Neural progenitor cell (in vitro differentiated cells): ENCODE measurements around the gene PFDN1. TPM values are rescaled to one million over a fixed set of nuclear protein-coding genes. Genes with fewer than 3 reads are reported as not detected.

Source experiments
- DNase-seq: peaks from one replicate; pipeline ENCODE4 v3.0.0-alpha.2; 2016; ENCODE audit warnings: low spot score
- H2AFZ ChIP-seq: fragments of 200-600 bp; sonication (generic); replicated peaks from 2 replicates; pipeline ENCODE4 v1.6.1; 2016; ENCODE audit warnings: antibody characterized with exemption
- H3F3A ChIP-seq: fragments of 200-600 bp; sonication (generic); 2 replicates; pipeline ENCODE4 v1.6.1; 2016; ENCODE audit warnings: antibody characterized with exemption, low read depth
- H3K27ac ChIP-seq: fragments of 200-600 bp; sonication (generic); 2 replicates; pipeline ENCODE4 v1.5.1; 2016; ENCODE audit warnings: mild to moderate bottlenecking
- H3K27me3 ChIP-seq: fragments of 200-600 bp; sonication (generic); 2 replicates; pipeline ENCODE4 v1.6.1; 2016; ENCODE audit warnings: mild to moderate bottlenecking, moderate library complexity
- H3K36me3 ChIP-seq: fragments of 200-600 bp; sonication (generic); 2 replicates; pipeline ENCODE4 v1.5.1; 2016
- H3K4me1 ChIP-seq: fragments of 200-600 bp; sonication (generic); 2 replicates; pipeline ENCODE4 v1.6.1; 2016; ENCODE audit warnings: mixed run types
- H3K4me2 ChIP-seq: fragments of 200-600 bp; sonication (generic); 2 replicates; pipeline ENCODE4 v1.6.1; 2016
- H3K4me3 ChIP-seq: fragments of 200-600 bp; sonication (generic); 2 replicates; pipeline ENCODE4 v1.5.1; 2016
- H3K79me2 ChIP-seq: fragments of 200-600 bp; sonication (generic); 2 replicates; pipeline ENCODE4 v1.6.1; 2016; ENCODE audit warnings: low read depth
- H3K9ac ChIP-seq: fragments of 200-600 bp; sonication (generic); 2 replicates; pipeline ENCODE4 v1.6.1; 2016
- H3K9me3 ChIP-seq: fragments of 200-600 bp; sonication (generic); 2 replicates; pipeline ENCODE4 v1.5.1; 2016; ENCODE audit warnings: low read depth
- H4K20me1 ChIP-seq: fragments of 200-600 bp; sonication (generic); 2 replicates; pipeline ENCODE4 v1.6.1; 2016; ENCODE audit warnings: low read depth
- H3K27ac Mint-ChIP-seq: 3 replicates; pipeline ENCODE4 v1.8.0; 2021; ENCODE audit warnings: mixed read lengths
- H3K27me3 Mint-ChIP-seq: 2 replicates; pipeline ENCODE4 v1.8.0; 2022; ENCODE audit warnings: low read depth, mild to moderate bottlenecking, inconsistent platforms, moderate library complexity, mixed read lengths; ENCODE audit not compliant: insufficient read depth
- H3K36me3 Mint-ChIP-seq: 3 replicates; pipeline ENCODE4 v1.8.0; 2021; ENCODE audit warnings: mixed read lengths
- H3K4me1 Mint-ChIP-seq: 3 replicates; pipeline ENCODE4 v1.8.0; 2021; ENCODE audit warnings: mixed read lengths
- H3K4me3 Mint-ChIP-seq: 3 replicates; pipeline ENCODE4 v1.8.0; 2021; ENCODE audit warnings: mild to moderate bottlenecking, moderate library complexity, mixed read lengths
- H3K9me3 Mint-ChIP-seq: 3 replicates; pipeline ENCODE4 v1.8.0; 2020; ENCODE audit warnings: mixed read lengths
- EZH2 ChIP-seq: fragments of 200-600 bp; sonication (generic); IDR thresholded peaks from 2 replicates; pipeline ENCODE4 v1.6.1; 2017; ENCODE audit warnings: antibody characterized with exemption, mild to moderate bottlenecking, moderate library complexity
- EZH2phosphoT487 ChIP-seq: fragments of 200-600 bp; sonication (generic); IDR thresholded peaks from 2 replicates; pipeline ENCODE4 v1.6.1; 2017; ENCODE audit warnings: antibody characterized with exemption
- total RNA-seq: library from RNA; depleted of rRNA; stranded (reverse); fragments of >200 nt; gene quantifications from 2 replicates; pipeline ENCODE4 v1.2.3, GENCODE V29; 2015; ENCODE audit warnings: low replicate concordance
- TF ChIP-seq, protein P1 (sequence below): fragments of 200-600 bp; sonication (generic); IDR thresholded peaks from 2 replicates; pipeline ENCODE4 v1.5.1; 2017; ENCODE audit warnings: antibody characterized with exemption, mild to moderate bottlenecking

Gene PFDN1
- total RNA-seq, 1 donor from 2014 or later = 79.8 TPM

- H3K4me1 Mint-ChIP-seq = peaks cover 26% of the 10 kb centered on the region
- H3K36me3 Mint-ChIP-seq = peaks cover 2% of the 10 kb centered on the region
- H3K4me3 Mint-ChIP-seq = no peak overlapping the region
- peaks cover 17% of the 10 kb centered on the region for H3F3A ChIP-seq
- no peak overlapping the region for H3K27ac ChIP-seq
- no peak overlapping the region for H2AFZ ChIP-seq
- H3K4me2 ChIP-seq = peak overlapping the region; percentile 61
- H3K27ac Mint-ChIP-seq = no peak overlapping the region
- no peaks in the 10 kb centered on the region for H3K27me3 Mint-ChIP-seq
- no peaks in the 10 kb centered on the region for H3K79me2 ChIP-seq
- no peaks in the 10 kb centered on the region for H3K27me3 ChIP-seq
- no peaks in the 10 kb centered on the region for H4K20me1 ChIP-seq
- H3K9me3 Mint-ChIP-seq = no peaks in the 10 kb centered on the region
- DNase-seq = no peak
- H3K9ac ChIP-seq = no peak overlapping the region
- no peak for TF ChIP-seq EZH2
- TF ChIP-seq EZH2phosphoT487 = no peak
- TF ChIP-seq, protein P1, sequence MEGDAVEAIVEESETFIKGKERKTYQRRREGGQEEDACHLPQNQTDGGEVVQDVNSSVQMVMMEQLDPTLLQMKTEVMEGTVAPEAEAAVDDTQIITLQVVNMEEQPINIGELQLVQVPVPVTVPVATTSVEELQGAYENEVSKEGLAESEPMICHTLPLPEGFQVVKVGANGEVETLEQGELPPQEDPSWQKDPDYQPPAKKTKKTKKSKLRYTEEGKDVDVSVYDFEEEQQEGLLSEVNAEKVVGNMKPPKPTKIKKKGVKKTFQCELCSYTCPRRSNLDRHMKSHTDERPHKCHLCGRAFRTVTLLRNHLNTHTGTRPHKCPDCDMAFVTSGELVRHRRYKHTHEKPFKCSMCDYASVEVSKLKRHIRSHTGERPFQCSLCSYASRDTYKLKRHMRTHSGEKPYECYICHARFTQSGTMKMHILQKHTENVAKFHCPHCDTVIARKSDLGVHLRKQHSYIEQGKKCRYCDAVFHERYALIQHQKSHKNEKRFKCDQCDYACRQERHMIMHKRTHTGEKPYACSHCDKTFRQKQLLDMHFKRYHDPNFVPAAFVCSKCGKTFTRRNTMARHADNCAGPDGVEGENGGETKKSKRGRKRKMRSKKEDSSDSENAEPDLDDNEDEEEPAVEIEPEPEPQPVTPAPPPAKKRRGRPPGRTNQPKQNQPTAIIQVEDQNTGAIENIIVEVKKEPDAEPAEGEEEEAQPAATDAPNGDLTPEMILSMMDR = no peak
- H3K9me3 ChIP-seq = no peaks in the 10 kb centered on the region
- H3K4me3 ChIP-seq = no peak overlapping the region
- H3K4me1 ChIP-seq = peaks cover 22% of the 10 kb centered on the region
- no peaks in the 10 kb centered on the region for H3K36me3 ChIP-seq
Observed at GRCh38 chr5:140219068-140219991, 83.6 kb downstream of the PFDN1 start.

- Histone ChIP-seq H3K9me3 (no peaks in the 10 kb centered on the region), H3K27ac (no peak overlapping the region), H3K36me3 (no peaks in the 10 kb centered on the region), H3K4me3 (no peak overlapping the region), H3F3A (peaks cover 17% of the 10 kb centered on the region), H3K79me2 (no peaks in the 10 kb centered on the region), H3K27me3 (no peaks in the 10 kb centered on the region), H2AFZ (no peak overlapping the region), H3K4me2 (no peak overlapping the region), H3K4me1 (peaks cover 22% of the 10 kb centered on the region), H3K9ac (no peak overlapping the region), H4K20me1 (no peaks in the 10 kb centered on the region)
- TF ChIP-seq, protein P1 = no peak
- TF ChIP-seq EZH2phosphoT487 = no peak
- no peak for TF ChIP-seq EZH2
- DNase-seq = no peak
- Mint-ChIP-seq H3K27ac (no peak overlapping the region), H3K9me3 (no peaks in the 10 kb centered on the region), H3K27me3 (no peaks in the 10 kb centered on the region), H3K36me3 (peaks cover 2% of the 10 kb centered on the region), H3K4me3 (no peak overlapping the region), H3K4me1 (peaks cover 20% of the 10 kb centered on the region)
Observed at GRCh38 chr5:140217299-140218026, 85.4 kb downstream of the PFDN1 start.

DNA sequence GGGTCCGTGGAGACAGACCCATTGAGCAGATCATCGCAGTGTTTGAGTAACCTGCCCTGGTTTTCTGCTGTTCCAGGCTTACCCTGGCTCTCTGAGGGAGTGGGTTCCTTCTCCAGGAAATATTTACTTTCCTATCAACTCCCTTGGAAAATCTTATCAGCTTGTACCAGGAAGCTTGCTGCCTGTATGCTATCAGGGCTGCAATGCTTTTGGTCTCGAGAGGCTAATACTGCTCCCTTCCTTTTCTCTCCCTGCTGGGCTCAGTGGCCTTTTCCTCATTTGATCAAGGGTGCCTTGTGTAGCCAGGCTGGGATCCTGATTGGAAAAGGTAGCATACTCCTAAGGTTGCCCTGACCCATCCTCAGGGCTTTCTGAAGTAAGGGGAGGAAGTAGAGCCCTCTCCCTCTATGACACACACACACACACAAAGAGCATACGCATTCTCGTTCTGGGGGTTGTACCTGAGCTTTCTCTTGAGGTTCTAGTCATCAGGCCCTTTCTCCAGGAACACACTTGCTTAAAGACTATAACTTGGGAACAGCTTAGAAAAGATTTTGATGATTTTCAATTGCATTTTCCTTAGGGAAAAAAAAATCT, 86.3 kb downstream of the PFDN1 start:
- H3K4me2 ChIP-seq = no peak overlapping the region
- peaks cover 22% of the 10 kb centered on the region for H3K4me1 ChIP-seq
- no peak overlapping the region for H3K27ac Mint-ChIP-seq
- no peaks in the 10 kb centered on the region for H3K79me2 ChIP-seq
- no peaks in the 10 kb centered on the region for H3K9me3 ChIP-seq
- no peaks in the 10 kb centered on the region for H3K36me3 ChIP-seq
- H3K9me3 Mint-ChIP-seq = no peaks in the 10 kb centered on the region
- H3K9ac ChIP-seq = no peak overlapping the region
- H3K27me3 ChIP-seq = no peaks in the 10 kb centered on the region
- TF ChIP-seq EZH2phosphoT487 = no peak
- TF ChIP-seq, protein P1 = no peak
- TF ChIP-seq EZH2 = no peak
- no peaks in the 10 kb centered on the region for H3K27me3 Mint-ChIP-seq
- H3F3A ChIP-seq = peaks cover 17% of the 10 kb centered on the region
- H3K36me3 Mint-ChIP-seq = peaks cover 2% of the 10 kb centered on the region
- H3K4me3 ChIP-seq = no peak overlapping the region
- no peak overlapping the region for H3K4me3 Mint-ChIP-seq
- DNase-seq = no peak
- no peak overlapping the region for H2AFZ ChIP-seq
- no peaks in the 10 kb centered on the region for H4K20me1 ChIP-seq
- H3K27ac ChIP-seq = no peak overlapping the region
- H3K4me1 Mint-ChIP-seq = peaks cover 20% of the 10 kb centered on the region
